ENCODE measurements around the gene TLE5.

DNA sequence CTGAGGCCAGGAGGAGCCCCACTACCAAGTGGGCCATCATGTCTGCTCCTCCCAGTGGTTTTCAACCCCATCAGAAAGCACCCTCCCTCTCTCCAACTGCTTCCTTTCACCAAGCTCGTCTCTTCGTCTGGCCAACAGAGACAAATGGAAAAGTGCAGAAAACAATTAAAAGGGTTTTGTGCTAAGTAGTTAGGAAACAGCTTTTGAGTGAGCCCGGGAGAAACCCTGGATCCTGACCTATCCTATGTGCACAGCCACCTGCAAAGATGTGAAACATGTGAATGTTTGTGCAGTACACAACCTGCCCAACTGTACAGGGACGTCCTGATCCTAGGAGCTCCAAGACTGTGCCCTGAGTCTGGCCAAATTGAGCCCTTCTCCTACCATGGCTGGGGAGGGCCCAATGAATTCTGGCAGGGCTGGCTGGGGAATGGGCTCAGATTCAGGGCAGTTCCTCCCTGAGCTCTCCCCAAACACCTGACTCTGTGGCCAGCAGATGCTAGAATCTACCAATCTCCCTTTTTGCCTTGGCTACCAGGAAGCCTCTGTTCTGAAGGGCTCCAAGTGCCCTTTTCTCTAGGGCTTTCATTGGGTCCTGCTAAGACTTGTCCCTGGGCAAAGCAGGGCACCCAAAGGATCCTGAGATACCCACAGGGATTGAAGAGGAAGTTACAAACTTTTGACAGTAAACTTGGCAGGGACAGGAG lies 7.9 kb downstream of the TLE5 start:
- TF ChIP-seq CTCF (IDR thresholded peaks at IDR 0.05; ENCODE audit: insufficient read depth, low read length, poor library complexity, severe bottlenecking) (no peak), EZH2phosphoT487 (conservative IDR thresholded peaks at IDR 0.05; ENCODE audit: low read length) (no peak)

Measured in SU-DHL-6 (cell line).